ENCODE results near the gene C10orf90.

DNA sequence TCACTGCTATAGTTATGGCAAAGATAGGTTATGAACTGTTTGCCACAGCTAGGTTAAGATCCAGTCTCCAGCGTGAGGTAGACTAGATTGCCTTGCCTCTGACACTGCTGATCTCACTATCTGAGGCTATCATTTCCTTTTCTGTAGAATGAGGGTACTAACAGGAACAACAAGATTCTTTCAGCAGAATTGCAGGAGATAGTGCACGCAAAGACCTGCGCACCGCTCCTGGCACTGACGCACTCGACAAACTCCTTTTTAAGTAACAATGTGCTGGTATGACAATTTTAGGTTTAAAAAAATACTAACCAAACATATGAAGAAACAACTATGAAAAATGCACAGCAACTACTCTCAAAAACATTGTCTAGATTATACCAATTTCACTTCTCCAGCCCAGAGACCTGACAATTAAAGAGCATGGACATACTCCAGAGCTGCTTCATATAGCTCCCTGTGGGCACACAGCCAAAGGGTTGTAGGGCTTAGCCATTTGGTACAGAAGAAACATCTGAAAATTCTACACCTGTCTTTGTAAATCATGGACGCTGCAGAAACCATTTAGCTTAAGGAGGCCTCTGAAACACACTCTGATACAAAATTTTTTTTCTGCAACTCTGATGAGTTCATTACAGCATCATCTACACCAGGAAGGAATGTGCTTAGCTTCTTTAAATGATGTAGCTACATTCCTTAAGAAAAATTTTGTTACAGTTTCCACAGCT, 290.0 kb downstream of the C10orf90 start:
- TF ChIP-seq CTCF (IDR thresholded peaks at IDR 0.05) (no peak), EP300 (IDR thresholded peaks at IDR 0.05) (no peak)
